Mucosa of descending colon (tissue), 3 donors: ENCODE data around the gene KPNA2. TPM values are rescaled to one million over a fixed set of nuclear protein-coding genes. Genes with fewer than 3 reads are reported as not detected.

ENCODE experiments used
- ATAC-seq: fragments of 200-7000 bp; cut with Tn5 transposase; one replicate; pipeline ENCODE4 v1.9.1; 2020; ENCODE audit warnings: mild to moderate bottlenecking, moderate library complexity
- DNase-seq, 3 donors: peaks; one replicate each; pipeline ENCODE4 v3.0.0-alpha.2; 2020
- H3K36me3 ChIP-seq: fragments of 200-600 bp; one replicate; pipeline ENCODE4 v1.8.0; 2021; ENCODE audit warnings: low read depth, mild to moderate bottlenecking
- H3K4me1 ChIP-seq: fragments of 200-600 bp; one replicate; pipeline ENCODE4 v1.8.0; 2021; ENCODE audit warnings: low read depth, mild to moderate bottlenecking
- H3K4me3 ChIP-seq: fragments of 200-600 bp; one replicate; pipeline ENCODE4 v1.8.0; 2021; ENCODE audit warnings: mild to moderate bottlenecking
- H3K9me3 ChIP-seq: fragments of 200-600 bp; one replicate; pipeline ENCODE4 v1.8.0; 2021; ENCODE audit warnings: mild to moderate bottlenecking
- intact Hi-C, 2 donors: fragments of 100-400 bp; cut with DNase I in 1 of 2; cut with micrococcal nuclease in 1 of 2; formaldehyde crosslinking; loops; one replicate each; pipeline versions ENCODE4 v1.11.0 to v1.11.1; 2022; cut with DNase I, micrococcal nuclease
- total RNA-seq, 3 donors: library from RNA; stranded (reverse); fragmentation: NEBNext Ultra II Directional in 2 of 3; extraction: Animal tissue kit (Norgen Biotek cat#: 25700) in 2 of 3; gene quantifications; one replicate each; pipeline versions ENCODE4 v1.2.1 to v1.2.4, GENCODE V29; 2021 to 2023
- TF ChIP-seq, protein P1 (sequence below): fragments of 200-600 bp; IDR thresholded peaks from one replicate; pipeline ENCODE4 v1.8.0; 2022; ENCODE audit warnings: antibody characterized with exemption, mild to moderate bottlenecking
- donor health status: DM: no; HTN: no; CAD: no; lungs with moderate emphysema.
- donor health status: DM: no; HTN: no; CAD: no.
- donor health status: DM: no; HTN: yes; CAD: no.

KPNA2 gene
- total RNA-seq, 3 donors from 2014 or later: 15.2 to 50.3 (median 29.0) TPM

DNA sequence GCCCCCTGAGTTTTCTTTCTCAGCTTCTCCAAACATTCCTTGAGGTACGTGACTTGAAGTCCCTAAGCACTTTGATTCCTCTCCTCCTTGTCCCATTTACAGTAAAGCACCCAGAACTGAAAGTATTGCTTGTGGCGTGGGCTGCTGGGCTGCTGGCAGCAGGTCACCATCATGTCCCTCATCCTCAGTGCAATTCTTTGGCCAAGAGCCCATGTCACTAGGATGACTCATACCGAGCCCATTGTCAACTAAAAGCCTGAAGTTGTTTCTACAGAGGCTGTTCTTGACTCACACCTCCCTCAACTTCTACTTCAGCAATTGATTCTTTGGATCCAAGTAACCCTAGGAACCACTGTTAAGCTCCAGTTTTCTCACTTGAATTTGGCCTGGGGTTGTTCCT, 54.3 kb downstream of the KPNA2 start:
- H3K4me1 ChIP-seq: peaks cover 15% of the 10 kb centered on the region
- intact Hi-C loops: no loop called here
- H3K9me3 ChIP-seq: no peaks in the 10 kb centered on the region
- DNase-seq (peak in 1 of 3 donors; percentile 61), ATAC-seq (peak; percentile 50)
- no peaks in the 10 kb centered on the region for H3K36me3 ChIP-seq
- H3K4me3 ChIP-seq: no peak overlapping the region
- TF ChIP-seq, protein P1, sequence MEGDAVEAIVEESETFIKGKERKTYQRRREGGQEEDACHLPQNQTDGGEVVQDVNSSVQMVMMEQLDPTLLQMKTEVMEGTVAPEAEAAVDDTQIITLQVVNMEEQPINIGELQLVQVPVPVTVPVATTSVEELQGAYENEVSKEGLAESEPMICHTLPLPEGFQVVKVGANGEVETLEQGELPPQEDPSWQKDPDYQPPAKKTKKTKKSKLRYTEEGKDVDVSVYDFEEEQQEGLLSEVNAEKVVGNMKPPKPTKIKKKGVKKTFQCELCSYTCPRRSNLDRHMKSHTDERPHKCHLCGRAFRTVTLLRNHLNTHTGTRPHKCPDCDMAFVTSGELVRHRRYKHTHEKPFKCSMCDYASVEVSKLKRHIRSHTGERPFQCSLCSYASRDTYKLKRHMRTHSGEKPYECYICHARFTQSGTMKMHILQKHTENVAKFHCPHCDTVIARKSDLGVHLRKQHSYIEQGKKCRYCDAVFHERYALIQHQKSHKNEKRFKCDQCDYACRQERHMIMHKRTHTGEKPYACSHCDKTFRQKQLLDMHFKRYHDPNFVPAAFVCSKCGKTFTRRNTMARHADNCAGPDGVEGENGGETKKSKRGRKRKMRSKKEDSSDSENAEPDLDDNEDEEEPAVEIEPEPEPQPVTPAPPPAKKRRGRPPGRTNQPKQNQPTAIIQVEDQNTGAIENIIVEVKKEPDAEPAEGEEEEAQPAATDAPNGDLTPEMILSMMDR: no peak

DNA sequence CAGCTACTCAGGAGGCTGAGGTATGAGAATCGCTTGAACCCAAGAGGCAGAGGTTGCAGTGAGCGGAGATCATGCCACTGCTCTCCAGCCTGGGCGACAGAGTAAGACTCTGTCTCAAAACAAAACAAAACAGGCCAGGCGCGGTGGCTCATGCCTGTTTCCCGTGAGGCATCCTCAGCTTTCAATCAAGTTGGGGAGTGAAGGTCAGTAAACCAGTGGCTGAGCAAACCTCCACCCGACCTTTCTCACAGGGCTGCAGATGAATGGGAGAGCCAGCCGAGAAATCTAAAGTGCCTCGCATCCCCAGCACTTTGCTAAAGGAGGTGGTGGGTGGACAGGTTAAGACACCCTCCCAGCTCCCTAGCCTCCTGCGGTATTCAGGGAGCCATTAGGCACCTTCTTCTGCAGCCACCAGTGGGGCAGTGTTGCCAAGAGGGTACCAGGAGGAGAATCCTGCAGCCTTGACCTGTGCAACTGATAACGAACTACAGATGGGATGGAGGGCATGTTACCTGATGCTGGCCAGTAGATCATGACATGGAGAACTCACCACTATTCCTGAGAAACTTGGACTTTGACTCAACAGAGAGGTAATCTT, 59.0 kb downstream of the KPNA2 start:
- intact Hi-C loops: no loop called here
- Histone ChIP-seq H3K4me1 (no peaks in the 10 kb centered on the region), H3K4me3 (no peak overlapping the region), H3K9me3 (no peaks in the 10 kb centered on the region), H3K36me3 (no peaks in the 10 kb centered on the region)
- TF ChIP-seq, protein P1: no peak
- ATAC-seq (no peak), DNase-seq (no peak)

DNA sequence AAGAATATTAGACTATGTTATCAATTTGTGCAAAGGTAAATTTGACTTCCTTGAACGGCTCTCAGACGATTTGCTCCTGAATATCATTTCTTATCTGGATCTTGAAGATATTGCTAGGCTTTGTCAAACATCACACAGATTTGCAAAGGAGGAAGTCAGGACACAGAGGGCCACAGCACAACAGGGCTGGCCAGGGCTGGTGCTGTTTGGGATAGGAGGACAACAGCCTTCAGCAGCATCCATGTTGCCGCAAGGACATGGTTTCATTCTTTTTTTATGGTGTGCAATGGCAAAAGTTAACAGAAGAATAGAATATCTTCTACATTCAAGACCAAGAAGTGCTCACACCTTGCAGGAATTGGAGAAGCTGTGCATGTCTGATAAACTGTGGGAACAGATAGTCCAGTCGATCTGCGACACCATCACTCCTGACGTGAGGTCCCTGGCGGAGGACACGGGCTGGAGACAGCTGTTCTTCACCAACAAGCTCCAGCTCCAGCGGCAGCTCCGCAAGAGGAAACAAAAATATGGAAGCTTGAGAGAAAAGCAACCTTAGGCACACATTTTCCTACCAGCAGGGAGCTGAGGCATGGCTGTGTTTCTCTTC, 59.8 kb downstream of the KPNA2 start:
- no peaks in the 10 kb centered on the region for H3K9me3 ChIP-seq
- intact Hi-C loops: no loop called here

DNA sequence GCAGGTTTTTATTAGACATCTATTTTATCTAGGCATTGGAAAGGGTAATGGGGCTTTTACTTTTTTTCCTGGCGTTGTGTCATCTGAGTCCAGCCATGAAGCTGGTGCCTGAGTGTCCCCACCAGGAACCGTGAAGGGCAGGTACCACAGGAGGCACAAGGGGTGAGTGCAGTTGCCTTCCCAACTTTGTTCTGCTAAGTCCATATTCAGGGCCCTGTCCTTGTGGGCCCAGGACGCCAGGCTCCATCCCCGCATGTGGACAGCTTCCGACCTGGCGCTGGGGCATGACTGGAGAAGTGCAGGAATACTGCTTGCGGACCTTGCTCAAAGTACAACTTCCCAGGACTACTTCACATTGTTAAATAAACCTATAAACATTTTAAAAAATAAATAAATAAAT, 60.6 kb downstream of the KPNA2 start:
- DNase-seq: no peak
- intact Hi-C loops: no loop called here
- Histone ChIP-seq H3K9me3 (no peaks in the 10 kb centered on the region), H3K4me3 (no peak overlapping the region), H3K4me1 (peaks cover 3% of the 10 kb centered on the region), H3K36me3 (no peaks in the 10 kb centered on the region)
- ATAC-seq: no peak
- TF ChIP-seq, protein P1: no peak

More for the DNA sequence above, 59.8 kb downstream of the KPNA2 start:
- no peaks in the 10 kb centered on the region for H3K4me1 ChIP-seq
- H3K36me3 ChIP-seq: no peaks in the 10 kb centered on the region
- ATAC-seq (no peak), DNase-seq (no peak)
- TF ChIP-seq, protein P1: no peak
- H3K4me3 ChIP-seq: no peak overlapping the region

Other genes starting within 250 kb of the KPNA2 start
- gene BPTF, start 210.2 kb upstream of the KPNA2 start, total RNA-seq: 100 to 1,000 TPM in 1 of 3 donors, 10 to 100 TPM in 2; 80.6 to 115 (median 90.0) TPM
- gene C17orf58, start 39.3 kb upstream of the KPNA2 start, total RNA-seq: 10 to 100 TPM in 1 of 3 donors, 1 to 10 TPM in 2; 6.4 to 11.1 (median 8.4) TPM
- gene AMZ2, start 212.3 kb downstream of the KPNA2 start, total RNA-seq: 10 to 100 TPM; 38.0 to 72.0 (median 44.6) TPM